Measurements from ENCODE around the gene DTNB.
"Not testable (repeated sequence)": the region's sequence is repeated elsewhere in the genome, so short reads cannot be mapped to it uniquely, and the experiment has no call there.

DTNB gene

DNA sequence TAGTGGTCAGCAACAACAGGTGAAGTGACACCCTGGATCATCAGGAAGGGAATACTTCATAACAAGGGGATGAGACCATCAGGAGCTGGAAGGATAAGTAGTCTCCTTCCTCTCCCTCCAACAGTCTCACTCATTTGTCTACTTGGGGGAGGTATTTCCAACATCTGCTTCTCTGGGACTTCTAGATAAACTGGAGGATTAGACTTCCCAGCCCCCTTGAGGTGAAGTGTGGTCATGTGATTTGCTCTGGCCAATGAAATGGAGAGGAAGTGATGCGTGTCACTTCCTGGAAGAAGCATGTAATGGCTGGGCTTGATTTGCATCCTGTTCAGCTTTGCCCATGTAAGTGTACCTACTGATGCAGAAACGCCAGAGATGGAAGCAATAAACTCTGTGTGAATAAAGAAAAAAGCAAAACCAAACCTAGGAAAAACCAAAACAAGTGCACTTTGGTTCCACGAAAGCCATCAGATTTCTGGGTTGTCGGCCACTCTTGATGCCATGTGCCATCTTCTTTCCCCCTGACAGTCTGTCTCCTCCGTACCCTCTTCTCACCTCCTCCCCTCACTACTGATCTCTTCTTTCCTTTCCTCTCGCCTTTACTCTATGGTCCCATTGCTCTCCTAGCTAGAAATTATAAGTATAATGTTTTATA, 255.5 kb downstream of the DTNB start:
- DNase-seq (ENCODE audit: low read depth), result no peak

DNA sequence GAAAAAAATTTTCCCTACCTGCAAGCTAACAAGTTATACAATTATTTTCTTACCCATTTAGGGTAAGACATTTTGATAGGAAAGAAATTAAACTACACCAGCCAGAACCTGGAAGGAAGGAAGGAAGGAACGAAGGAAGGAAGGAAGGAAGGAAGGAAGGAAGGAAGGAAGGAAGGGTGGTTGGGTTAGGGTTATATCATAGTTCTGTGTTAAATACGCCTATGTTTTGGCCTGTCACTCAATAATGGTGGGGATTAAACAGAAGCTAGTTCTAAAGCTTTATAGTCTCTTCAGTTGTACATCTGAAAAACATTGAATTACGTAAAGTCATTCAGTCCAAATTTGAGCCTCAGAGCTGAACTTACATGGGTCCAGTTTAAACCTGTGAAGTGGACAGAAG, 256.7 kb downstream of the DTNB start:
- DNase-seq (ENCODE audit: low read depth), result no peak

DNA sequence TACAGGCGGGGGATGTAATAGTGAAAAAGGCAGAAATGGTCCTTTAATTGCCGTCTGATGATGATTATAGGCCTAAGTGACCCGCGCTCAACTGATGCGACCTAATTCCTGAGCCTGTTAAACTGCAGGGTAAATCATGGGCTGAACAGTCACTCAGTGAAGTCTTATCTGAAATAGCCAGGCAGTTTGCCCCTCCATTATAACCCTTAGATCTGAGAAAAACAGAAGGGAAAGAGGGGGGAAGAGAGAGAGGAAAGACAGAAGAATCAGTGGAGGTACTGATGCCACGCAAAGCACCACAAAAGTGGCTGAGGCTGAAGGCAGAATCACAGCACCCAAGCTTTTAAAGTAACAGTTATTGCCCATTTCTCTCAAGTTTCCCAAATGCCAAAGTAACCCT, 258.6 kb downstream of the DTNB start:
- no peak for DNase-seq (ENCODE audit: low read depth)

- not testable (repeated sequence) for DNase-seq (ENCODE audit: low read depth)
Measured at GRCh38 chr2:25413409-25413808, 260.0 kb downstream of the DTNB start.

DNA sequence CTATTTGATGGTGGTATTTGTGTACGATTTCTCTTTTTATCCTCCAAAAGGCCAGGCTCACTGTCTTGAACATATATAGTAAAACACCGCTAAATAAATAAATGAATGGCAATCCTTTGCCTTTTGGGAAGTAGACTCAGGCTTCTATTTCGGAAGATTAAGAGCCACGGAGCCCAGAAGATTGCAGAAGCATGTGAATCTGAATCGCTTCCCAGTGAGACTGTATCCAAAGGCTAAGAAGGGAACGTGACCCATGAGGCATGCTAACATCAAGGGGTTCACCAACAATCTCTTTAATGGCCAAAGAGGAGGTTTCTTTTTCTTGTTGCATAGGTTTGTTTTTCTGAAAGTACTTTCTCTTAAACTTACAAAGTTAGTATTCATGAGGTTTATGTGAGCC, 261.6 kb downstream of the DTNB start:
- no peak for DNase-seq (ENCODE audit: low read depth)

- DNase-seq (ENCODE audit: low read depth), result no peak
Measured at GRCh38 chr2:25411281-25411680, 262.1 kb downstream of the DTNB start.

DNA sequence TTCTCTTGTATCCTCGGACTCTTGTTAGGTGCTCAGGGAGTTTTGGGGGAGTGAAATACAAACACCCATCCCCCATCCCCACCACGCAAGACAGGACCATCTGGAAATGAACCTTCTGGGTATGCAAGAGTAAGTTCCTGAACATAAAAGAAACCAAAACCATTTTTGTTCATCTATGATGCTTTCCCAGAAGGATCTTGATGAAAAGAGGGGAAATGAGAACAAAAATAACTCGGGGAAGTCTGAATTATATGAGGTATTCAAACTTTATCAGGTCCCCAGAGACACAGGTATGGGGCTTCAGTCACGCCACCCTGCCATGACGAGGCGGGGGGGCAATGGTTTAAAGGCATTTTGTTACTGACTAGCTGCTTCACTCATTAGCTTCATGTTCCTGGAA, 263.0 kb downstream of the DTNB start:
- DNase-seq (ENCODE audit: low read depth), result no peak

GRCh38 chr2:25409468-25409867, 263.9 kb downstream of the DTNB start:
- no peak for DNase-seq (ENCODE audit: low read depth)

DNA sequence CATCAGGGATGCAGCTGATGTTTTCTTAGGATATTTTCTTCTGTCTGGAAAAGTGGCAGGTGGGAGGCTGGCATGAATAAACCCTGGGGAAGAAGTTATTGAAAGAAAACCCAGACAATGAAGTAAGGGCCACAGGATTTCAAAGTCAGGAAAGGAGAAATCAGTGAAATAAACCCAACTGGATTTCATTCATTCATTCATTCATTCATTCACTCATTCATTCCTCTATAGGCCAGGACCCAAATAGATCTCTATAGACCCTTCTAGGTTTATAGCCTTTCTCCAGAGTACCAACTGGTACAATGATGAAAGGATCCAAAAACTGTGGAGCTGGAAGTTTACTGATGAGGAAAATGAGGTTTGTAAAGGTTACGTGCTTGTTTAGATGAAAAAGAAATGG, 264.3 kb downstream of the DTNB start:
- no peak for DNase-seq (ENCODE audit: low read depth)

- no peak for DNase-seq (ENCODE audit: low read depth)
Measured at GRCh38 chr2:25405611-25406295, 267.6 kb downstream of the DTNB start.

DNA sequence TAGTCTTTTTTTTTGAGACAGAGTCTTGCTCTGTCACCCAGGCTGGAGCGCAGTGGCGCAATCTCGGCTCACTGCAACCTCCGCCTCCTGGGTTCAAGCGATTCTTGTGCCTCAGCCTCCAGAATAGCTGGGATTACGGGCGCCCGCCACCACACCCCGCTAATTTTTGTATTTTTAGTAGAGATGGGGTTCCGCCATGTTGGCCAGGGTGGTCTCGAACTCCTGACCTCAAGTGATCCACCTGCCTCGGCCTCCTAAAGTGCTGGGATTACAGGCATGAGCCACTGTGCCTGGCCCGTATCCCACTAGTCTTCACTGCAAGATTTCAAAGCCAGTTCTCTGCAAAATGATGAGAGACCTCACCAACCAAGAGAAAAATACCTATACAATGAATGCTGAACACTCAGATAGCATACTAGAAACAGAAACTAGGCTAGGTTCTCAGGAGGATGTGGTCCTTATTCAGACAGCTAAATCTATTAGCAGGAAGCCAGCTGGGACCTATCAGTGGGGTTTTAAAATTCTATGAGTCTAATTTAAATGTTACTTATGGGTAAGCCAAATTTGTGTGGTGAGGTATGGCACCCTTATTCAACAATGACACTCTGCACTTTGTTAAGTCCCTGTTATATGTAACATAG, 270.1 kb downstream of the DTNB start:
- DNase-seq (ENCODE audit: low read depth), result not testable (repeated sequence)

DNA sequence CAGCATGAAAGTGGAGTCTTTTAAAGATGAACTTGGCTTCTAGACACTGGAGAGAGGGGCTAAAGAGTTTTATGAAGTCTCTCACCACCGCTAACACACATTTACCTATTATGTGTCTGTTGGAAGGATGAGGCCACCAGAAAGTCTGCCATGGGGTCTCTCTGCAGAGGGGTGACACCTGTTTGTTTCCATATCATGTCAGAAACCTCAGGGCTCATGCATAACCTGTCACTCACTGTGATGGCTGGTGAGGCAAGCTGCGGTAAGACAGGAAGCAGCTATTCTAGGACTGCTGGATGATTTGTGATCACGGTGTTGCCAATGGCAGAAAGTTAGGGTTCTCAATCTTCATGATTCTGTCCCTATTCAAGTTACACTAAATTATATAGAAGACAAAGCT, 270.9 kb downstream of the DTNB start:
- no peak for DNase-seq (ENCODE audit: low read depth)

DNA sequence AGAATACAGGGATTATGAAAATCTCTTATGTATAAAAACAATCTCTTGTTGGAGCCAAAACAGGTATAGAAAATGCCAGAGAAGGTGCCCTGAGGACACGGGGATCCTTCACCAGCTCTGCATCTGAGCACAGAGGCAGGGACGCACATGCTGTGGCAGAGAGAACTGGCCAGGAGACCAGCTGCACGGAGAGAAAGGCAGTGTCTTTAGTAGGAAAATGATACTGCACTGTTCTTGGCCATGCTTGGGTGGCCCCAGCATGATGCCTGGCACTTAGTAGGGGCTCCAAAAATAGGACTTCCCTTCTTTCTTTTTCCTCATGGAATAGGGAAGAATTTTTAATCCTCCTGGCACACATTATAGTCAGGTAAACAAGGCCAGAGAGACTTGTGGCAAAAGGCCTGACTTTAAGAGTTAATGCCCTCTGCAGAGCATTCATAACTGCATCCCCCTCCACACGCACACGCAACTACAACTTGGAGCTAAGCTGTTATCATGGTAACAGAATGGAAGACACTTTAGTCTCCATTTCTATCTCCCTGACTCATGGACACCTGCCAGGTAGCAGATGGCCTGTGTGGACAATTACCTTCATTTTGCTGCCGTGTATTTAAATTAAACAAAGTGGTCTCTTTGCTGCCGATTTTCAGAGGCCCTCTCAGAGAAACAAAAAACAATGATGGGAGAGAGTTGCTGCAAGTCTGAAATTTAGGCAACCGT, 271.9 kb downstream of the DTNB start:
- DNase-seq (ENCODE audit: low read depth), result no peak

GRCh38 chr2:25400576-25401216, 272.7 kb downstream of the DTNB start:
- no peak for DNase-seq (ENCODE audit: low read depth)

GRCh38 chr2:25400169-25400568, 273.2 kb downstream of the DTNB start:
- no peak for DNase-seq (ENCODE audit: low read depth)

GRCh38 chr2:25398534-25398933, 274.8 kb downstream of the DTNB start:
- no peak for DNase-seq (ENCODE audit: low read depth)

DNA sequence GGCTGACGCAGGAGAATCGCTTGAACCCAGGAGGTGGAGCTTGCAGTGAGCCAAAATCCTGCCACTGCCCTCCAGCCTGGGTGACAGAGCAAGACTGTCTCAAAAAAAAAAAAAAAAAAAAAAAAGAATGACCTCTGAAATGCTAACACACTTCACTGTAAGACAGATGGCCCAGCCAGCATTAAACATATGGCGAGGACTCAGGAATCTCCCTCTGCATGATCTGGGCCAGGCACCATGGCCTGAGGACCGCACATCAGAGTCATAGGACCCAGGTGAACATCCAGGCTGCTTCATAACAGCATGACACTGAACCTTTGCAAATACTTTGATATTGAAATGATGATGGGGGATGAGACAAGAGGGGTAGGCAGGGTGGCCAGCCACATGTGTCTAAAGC, 275.6 kb downstream of the DTNB start:
- DNase-seq (ENCODE audit: low read depth), result no peak

GRCh38 chr2:25389161-25389560, 284.2 kb downstream of the DTNB start:
- DNase-seq (ENCODE audit: low read depth), result no peak

DNA sequence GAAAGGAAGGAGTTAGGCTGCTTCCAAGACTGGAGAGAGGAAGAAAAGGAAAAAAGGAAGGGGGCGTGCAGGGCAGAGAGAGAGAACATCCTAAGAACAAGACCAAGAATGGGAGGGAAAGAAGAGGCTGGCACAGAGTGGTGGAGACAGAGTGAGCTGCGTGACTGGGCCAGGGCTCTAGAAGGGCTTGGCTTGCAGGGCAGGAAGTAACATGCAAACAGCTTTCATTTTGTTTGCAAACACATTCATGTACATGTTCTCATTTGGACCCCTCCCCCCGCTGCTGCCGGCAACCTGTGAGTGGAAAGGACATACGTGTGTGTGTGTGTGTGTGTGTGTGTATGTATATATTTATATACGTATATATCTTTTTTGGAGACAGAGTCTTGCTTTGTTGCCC, 284.9 kb downstream of the DTNB start:
- DNase-seq (ENCODE audit: low read depth), result no peak

DNA sequence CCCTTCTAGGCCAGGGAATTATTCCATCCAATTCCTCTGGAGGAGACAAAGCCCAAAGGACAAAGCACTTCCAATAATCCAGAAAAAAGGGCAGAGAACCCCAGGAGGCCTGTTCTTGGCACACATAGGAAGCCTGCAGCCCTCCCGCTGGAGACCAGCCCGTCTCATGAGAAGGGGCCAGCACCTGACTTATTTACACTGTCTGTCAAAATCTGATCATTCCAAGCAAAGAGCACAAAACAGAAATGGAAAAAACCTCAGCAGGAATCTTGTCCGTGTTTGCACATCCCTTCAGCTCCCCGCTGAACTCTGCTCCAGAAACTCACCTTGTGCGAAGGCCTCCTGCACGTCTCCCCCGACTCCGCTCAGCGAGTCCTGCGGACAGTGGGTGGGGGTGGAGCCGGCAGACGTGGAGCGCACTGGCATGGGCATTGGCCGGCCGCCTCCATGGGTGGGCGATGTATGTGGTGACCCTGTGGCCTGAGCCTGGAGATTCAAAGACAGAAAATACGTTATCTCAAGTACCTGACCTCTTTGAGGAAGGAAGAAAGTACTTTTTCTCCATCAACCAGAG, 285.4 kb downstream of the DTNB start:
- no peak for DNase-seq (ENCODE audit: low read depth)

DNA sequence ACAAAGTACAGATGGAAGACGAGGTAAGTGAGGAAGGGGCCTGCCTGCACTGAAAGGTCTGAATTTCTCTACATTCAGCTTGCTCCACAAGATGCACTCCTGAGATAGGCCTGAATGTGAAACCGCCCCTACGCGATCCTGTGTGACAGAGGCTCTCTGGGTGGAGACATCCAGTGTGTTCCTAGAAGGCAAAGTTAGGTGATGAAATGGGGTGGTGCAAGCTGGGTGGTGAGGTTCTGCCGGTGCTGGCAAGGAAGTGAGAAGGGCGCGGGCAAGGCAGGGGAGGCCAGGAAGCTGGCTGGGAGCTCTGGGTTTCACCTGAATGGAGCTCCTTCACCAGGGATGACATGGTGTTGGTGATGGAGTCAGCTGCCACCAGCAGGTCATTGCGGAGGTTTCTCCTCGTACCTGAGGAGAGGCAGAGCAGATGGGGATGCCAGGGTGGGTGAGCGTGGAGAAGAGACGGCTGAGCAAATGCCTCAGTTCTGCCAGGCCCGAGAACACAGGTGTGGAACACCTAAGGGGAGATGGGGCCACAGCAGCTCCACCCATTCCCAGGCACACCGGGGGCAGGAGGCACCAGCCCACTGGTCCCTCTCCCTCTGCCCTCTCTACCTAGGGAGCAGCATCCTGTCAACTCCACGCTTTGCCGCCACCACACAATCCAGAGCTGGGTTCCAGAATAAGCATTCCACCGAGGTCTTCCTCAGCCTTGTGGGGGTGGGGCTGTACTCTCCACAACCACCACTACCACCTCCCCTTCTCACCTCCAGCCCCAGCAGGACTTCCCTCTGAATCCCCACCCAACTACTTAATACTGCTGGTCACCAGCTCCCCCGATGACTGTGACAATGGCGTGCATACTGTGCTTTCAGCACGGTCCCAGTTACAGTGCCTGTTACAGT, 286.2 kb downstream of the DTNB start:
- no peak for DNase-seq (ENCODE audit: low read depth)

Measured in HS-5 (cell line).